Vagina (tissue), 2 donors: ENCODE results near the gene CHMP2A.
A peak's percentile ranks its signal among the peaks of the same experiment; 100 is the strongest.

Experiments
- CTCF ChIP-seq, 3 experiments: fragments of 450-650 bp in 2 of 3; fragments of 200-600 bp in 1 of 3; sonication (generic) in 1 of 3; IDR thresholded peaks; one replicate each; pipeline ENCODE4 v1.5.1; 2017 to 2019; ENCODE audit warnings: antibody characterized with exemption in 3 of 3, mild to moderate bottlenecking in 2 of 3, moderate library complexity in 2 of 3
- POLR2A ChIP-seq, 2 donors: fragments of 450-650 bp; IDR thresholded peaks; one replicate each; pipeline ENCODE4 v1.6.1; 2017; ENCODE audit warnings: antibody characterized with exemption in 2 of 2, mild to moderate bottlenecking in 2 of 2, moderate library complexity in 2 of 2
- POLR2AphosphoS5 ChIP-seq, 2 donors: sonication (generic); formaldehyde crosslinking; IDR thresholded peaks; one replicate each; pipeline ENCODE4 v1.9.0; 2017; ENCODE audit warnings: antibody characterized with exemption in 2 of 2, mild to moderate bottlenecking in 2 of 2, low read depth in 1 of 2; ENCODE audit not compliant: insufficient read depth in 1 of 2

- TF ChIP-seq CTCF (IDR thresholded peaks at IDR 0.05), result peak; percentile 67 to 74 (median 73)
- peak; percentile 89 to 91 for TF ChIP-seq POLR2AphosphoS5 (IDR thresholded peaks at IDR 0.05; ENCODE audit: insufficient read depth in 1 of 2, low read depth in 1 of 2)
- TF ChIP-seq POLR2A (IDR thresholded peaks at IDR 0.05), result peak in 1 of 2 donors; percentile 31
Observed at GRCh38 chr19:58519355-58520256, 35.3 kb downstream of the CHMP2A start, which contains the start of gene ZBTB45.
